Type B pancreatic cell (in vitro differentiated cells): ENCODE results near the gene PODXL. TPM values are rescaled to one million over a fixed set of nuclear protein-coding genes. Genes with fewer than 3 reads are reported as not detected.

Experiments used
- DNase-seq: peaks from one replicate; pipeline ENCODE4 v3.0.0; 2021; ENCODE audit warnings: mixed read lengths; ENCODE audit not compliant: unreplicated experiment; ENCODE audit errors: extremely low spot score
- H3K27ac Mint-ChIP-seq: 2 replicates; pipeline ENCODE4 v1.8.0; 2021; ENCODE audit warnings: mild to moderate bottlenecking, mixed read lengths
- H3K27me3 Mint-ChIP-seq: 2 replicates; pipeline ENCODE4 v1.8.0; 2021; ENCODE audit warnings: mixed read lengths
- H3K36me3 Mint-ChIP-seq: 2 replicates; pipeline ENCODE4 v1.8.0; 2021; ENCODE audit warnings: mixed read lengths
- H3K4me1 Mint-ChIP-seq: one replicate; pipeline ENCODE4 v1.8.0; 2021; ENCODE audit warnings: mixed read lengths; ENCODE audit not compliant: unreplicated experiment
- H3K4me3 Mint-ChIP-seq: 2 replicates; pipeline ENCODE4 v1.8.0; 2021; ENCODE audit warnings: mild to moderate bottlenecking, mixed read lengths
- H3K9me3 Mint-ChIP-seq: 2 replicates; pipeline ENCODE4 v1.8.0; 2021; ENCODE audit warnings: mixed read lengths
- total RNA-seq: library from RNA; stranded (reverse); gene quantifications from 2 replicates; pipeline ENCODE4 v1.2.1, GENCODE V29; 2021; ENCODE audit warnings: low replicate concordance
- TF ChIP-seq, protein P1 (sequence below): fragments of 200-600 bp; sonication (generic); conservative IDR thresholded peaks from 2 replicates; pipeline ENCODE4 v1.5.0; 2021; ENCODE audit warnings: antibody characterized with exemption, mild to moderate bottlenecking

Gene PODXL
- total RNA-seq, 1 donor from 2014 or later = 44.1 TPM

DNA sequence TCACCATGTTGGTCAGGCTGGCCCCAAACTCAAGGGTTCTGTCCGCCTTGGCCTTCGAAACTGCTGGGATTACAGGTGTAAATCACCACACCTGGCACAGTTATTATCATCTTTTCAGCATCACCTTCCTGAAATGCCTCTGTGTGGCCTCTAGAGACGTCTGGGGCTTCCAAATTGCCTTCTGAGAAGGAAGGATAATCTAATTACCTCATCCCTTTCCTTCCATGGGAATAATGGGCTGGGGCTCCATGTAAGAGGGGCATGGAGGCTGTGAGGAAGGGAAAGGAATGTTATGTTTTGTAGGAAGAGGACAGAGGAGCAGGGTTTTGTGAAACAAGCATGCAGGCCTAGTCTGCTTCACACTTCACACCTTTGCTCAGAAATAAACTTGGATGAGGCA is 22.2 kb upstream of the PODXL start:
- Mint-ChIP-seq H3K27me3 (no peaks in the 10 kb centered on the region), H3K9me3 (no peaks in the 10 kb centered on the region), H3K27ac (no peak overlapping the region), H3K4me3 (no peak overlapping the region), H3K36me3 (no peaks in the 10 kb centered on the region), H3K4me1 (no peaks in the 10 kb centered on the region)
- no peak for DNase-seq
- TF ChIP-seq, protein P1, sequence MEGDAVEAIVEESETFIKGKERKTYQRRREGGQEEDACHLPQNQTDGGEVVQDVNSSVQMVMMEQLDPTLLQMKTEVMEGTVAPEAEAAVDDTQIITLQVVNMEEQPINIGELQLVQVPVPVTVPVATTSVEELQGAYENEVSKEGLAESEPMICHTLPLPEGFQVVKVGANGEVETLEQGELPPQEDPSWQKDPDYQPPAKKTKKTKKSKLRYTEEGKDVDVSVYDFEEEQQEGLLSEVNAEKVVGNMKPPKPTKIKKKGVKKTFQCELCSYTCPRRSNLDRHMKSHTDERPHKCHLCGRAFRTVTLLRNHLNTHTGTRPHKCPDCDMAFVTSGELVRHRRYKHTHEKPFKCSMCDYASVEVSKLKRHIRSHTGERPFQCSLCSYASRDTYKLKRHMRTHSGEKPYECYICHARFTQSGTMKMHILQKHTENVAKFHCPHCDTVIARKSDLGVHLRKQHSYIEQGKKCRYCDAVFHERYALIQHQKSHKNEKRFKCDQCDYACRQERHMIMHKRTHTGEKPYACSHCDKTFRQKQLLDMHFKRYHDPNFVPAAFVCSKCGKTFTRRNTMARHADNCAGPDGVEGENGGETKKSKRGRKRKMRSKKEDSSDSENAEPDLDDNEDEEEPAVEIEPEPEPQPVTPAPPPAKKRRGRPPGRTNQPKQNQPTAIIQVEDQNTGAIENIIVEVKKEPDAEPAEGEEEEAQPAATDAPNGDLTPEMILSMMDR = no peak

DNA sequence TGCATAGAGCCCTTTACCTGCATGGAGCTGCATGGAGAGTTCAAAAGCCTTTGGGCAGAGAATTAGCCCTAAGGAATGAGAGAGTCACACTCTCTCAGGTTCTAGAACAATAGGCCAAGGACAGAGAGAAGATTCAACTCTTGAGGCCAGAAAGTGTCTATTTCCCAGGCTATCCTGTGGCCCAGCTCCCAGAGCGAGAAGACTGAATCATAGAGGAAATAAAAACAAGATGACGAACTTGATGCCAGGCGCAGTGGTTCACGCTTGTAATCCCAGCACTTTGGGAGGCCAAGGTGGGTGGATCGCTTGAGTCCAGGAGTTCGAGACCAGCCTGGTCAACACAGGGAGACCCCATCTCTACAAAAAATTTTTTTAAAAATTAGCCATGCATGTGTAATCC is 18.3 kb upstream of the PODXL start:
- Mint-ChIP-seq H3K4me3 (no peak overlapping the region), H3K36me3 (no peaks in the 10 kb centered on the region), H3K9me3 (no peaks in the 10 kb centered on the region), H3K27ac (no peak overlapping the region), H3K27me3 (no peaks in the 10 kb centered on the region), H3K4me1 (peaks cover 10% of the 10 kb centered on the region)
- TF ChIP-seq, protein P1 = no peak
- no peak for DNase-seq

DNA sequence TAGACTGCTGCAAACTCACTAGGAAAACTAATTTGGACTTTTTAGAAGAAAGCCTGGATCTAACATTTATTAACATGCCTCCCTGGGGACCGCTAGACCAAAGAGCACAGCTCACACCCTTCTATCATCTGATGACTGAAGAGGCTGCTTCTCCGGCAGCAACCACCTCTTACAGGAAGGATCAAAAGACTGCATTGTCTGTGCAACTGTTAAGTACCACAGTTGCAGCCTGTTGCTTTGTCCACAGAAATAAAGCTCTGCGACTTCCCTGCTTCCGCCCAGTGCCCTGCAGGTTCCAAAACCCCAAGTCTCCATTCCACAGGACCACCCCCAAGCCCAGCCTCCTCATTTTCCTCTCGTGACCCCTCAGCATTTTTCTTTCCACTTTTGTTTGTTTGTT is 14.0 kb upstream of the PODXL start:
- TF ChIP-seq, protein P1 = no peak
- Mint-ChIP-seq H3K36me3 (no peaks in the 10 kb centered on the region), H3K9me3 (no peaks in the 10 kb centered on the region), H3K4me3 (no peak overlapping the region), H3K27me3 (peaks cover 5% of the 10 kb centered on the region), H3K4me1 (peaks cover 17% of the 10 kb centered on the region), H3K27ac (no peak overlapping the region)
- no peak for DNase-seq

DNA sequence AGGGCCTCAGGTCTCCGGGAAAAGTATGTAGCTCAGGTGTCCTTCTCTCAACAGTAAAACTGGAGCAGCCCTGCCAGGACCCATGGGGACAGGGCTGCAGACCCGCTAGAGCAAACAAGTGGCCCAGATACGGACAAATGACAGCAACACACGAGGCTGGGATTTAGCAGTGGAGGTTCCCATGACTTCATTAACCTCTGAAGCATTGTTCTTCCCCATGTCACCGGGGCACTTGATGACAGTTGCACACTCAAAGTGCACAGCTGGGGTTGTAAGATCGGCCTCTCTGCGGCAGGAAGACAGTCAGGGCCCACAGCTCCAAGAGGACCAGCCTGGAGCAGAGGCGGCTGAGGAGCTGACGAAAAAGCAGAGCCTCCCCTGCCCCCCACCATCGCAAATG is 12.5 kb upstream of the PODXL start:
- TF ChIP-seq, protein P1 = no peak
- peaks cover 5% of the 10 kb centered on the region for H3K27me3 Mint-ChIP-seq
- H3K27ac Mint-ChIP-seq = peak overlapping the region; percentile 18
- peaks cover 17% of the 10 kb centered on the region for H3K4me1 Mint-ChIP-seq
- H3K36me3 Mint-ChIP-seq = no peaks in the 10 kb centered on the region
- no peak overlapping the region for H3K4me3 Mint-ChIP-seq
- H3K9me3 Mint-ChIP-seq = no peaks in the 10 kb centered on the region
- DNase-seq = no peak

DNA sequence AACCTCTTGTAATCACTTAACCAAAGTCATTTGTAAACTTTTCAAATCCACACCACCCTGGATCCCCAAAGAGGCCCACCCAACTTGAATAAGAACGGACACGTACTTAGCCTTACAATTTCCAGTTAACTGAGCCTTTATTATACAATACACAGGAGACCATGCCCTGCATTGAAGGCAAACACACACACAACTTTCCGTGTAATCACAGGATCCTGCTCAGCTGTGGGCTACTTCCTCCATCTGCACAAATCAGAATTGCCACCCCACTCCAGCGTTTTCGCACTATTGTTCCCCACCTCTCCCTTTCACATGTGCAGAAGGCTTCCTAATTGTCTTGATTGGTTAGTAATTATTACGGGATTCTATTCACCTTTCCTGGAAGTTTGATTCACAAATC is 12.1 kb upstream of the PODXL start:
- no peak for DNase-seq
- H3K27ac Mint-ChIP-seq = peak overlapping the region; percentile 18
- peaks cover 5% of the 10 kb centered on the region for H3K27me3 Mint-ChIP-seq
- peaks cover 17% of the 10 kb centered on the region for H3K4me1 Mint-ChIP-seq
- no peaks in the 10 kb centered on the region for H3K9me3 Mint-ChIP-seq
- TF ChIP-seq, protein P1 = no peak
- H3K36me3 Mint-ChIP-seq = no peaks in the 10 kb centered on the region
- H3K4me3 Mint-ChIP-seq = no peak overlapping the region

DNA sequence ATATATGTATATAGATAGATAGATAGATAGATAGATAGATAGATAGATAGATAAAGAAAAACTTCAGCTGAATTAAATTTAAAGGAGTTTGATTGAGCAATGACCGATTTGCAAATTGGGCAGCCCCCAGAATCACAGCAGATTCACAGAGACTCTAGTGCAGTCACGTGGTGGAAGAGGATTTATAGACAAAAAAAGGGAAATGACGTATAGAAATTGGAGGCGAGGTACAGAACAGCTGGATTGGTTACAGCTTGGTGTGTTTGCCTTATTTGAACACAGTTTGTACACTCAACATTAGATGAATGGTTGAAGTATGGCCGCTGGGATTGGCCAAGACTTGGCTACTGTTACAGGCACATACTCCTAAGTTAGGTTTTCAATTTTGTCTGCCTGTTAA is 8.2 kb upstream of the PODXL start:
- H3K9me3 Mint-ChIP-seq = no peaks in the 10 kb centered on the region
- H3K27me3 Mint-ChIP-seq = peaks cover 14% of the 10 kb centered on the region
- DNase-seq = no peak
- no peak overlapping the region for H3K4me3 Mint-ChIP-seq
- no peaks in the 10 kb centered on the region for H3K36me3 Mint-ChIP-seq
- no peak overlapping the region for H3K27ac Mint-ChIP-seq
- TF ChIP-seq, protein P1 = no peak
- peaks cover 7% of the 10 kb centered on the region for H3K4me1 Mint-ChIP-seq
